Activated CD8-positive, alpha-beta T cell treated with anti-CD3 and anti-CD28 coated beads for 36 hours (primary cell): ENCODE results near the gene PLEKHG2. TPM values are rescaled to one million over a fixed set of nuclear protein-coding genes. Genes with fewer than 3 reads are reported as not detected.

Experiments used
- ATAC-seq: fragments of 200-7000 bp; cut with Tn5 transposase; one replicate; pipeline ENCODE4 v1.10.0; 2021; ENCODE audit warnings: mild to moderate bottlenecking, moderate library complexity
- CTCF ChIA-PET: fragments of 350-600 bp; sonication (Branson Sonifier 250); formaldehyde crosslinking; loops from one replicate; lab custom pipeline; 2021; ENCODE audit warnings: antibody characterized with exemption; lab: Charles Lee
- POLR2A ChIA-PET: fragments of 350-600 bp; sonication (Branson Sonifier 250); formaldehyde crosslinking; loops from one replicate; lab custom pipeline; 2021; ENCODE audit warnings: antibody characterized with exemption; lab: Charles Lee
- DNase-seq: peaks from one replicate; pipeline ENCODE4 v3.0.0-alpha.2; 2020
- H3K27ac Mint-ChIP-seq: one replicate; pipeline ENCODE4 v1.8.0; 2021; ENCODE audit warnings: mild to moderate bottlenecking, mixed read lengths
- H3K27me3 Mint-ChIP-seq: one replicate; pipeline ENCODE4 v1.8.0; 2021; ENCODE audit warnings: mixed read lengths
- H3K36me3 Mint-ChIP-seq: one replicate; pipeline ENCODE4 v1.8.0; 2021; ENCODE audit warnings: low read depth, mixed read lengths
- H3K4me1 Mint-ChIP-seq: one replicate; pipeline ENCODE4 v1.8.0; 2021; ENCODE audit warnings: low read depth, mixed read lengths
- H3K4me3 Mint-ChIP-seq: one replicate; pipeline ENCODE4 v1.8.0; 2021; ENCODE audit warnings: mild to moderate bottlenecking, moderate library complexity, mixed read lengths
- H3K9me3 Mint-ChIP-seq: one replicate; pipeline ENCODE4 v1.8.0; 2021; ENCODE audit warnings: mixed read lengths
- CTCF ChIP-seq: fragments of 200-600 bp; IDR thresholded peaks from one replicate; pipeline ENCODE4 v1.8.0; 2022; ENCODE audit warnings: antibody characterized with exemption, mild to moderate bottlenecking
- intact Hi-C: fragments of 100-400 bp; cut with micrococcal nuclease; formaldehyde crosslinking; loops from one replicate; pipeline ENCODE4 v1.10.0; 2022
- total RNA-seq, 2 experiments: library from RNA; stranded (reverse); gene quantifications; one replicate each; pipeline ENCODE4 v1.2.3, GENCODE V29; 2021

Gene PLEKHG2
- total RNA-seq, 2 experiments from 2014 or later = 35.9 to 42.8 TPM

GRCh38 chr19:39415111-39416046 lies 2.9 kb downstream of the PLEKHG2 start:
- ChIA-PET CTCF (interaction anchor here (0.8 to 2.2 kb wide), 2 partner anchors 20 to 117 kb away, joined by 3 to 7 read pairs; partner anchors contain the start of gene RPS16), POLR2A (interaction anchor here (0.7 to 8.7 kb wide), 5 partner anchors 12 to 20 kb away, joined by 3 to 66 read pairs (median 6); partner anchors contain the start of gene RPS16)
- no peak overlapping the region for H3K27ac Mint-ChIP-seq
- intact Hi-C loops = loop anchor here (10.0 kb wide), 1 partner anchor 291 kb away; the partner anchor contains the start of gene PAK4
- DNase-seq = no peak
- no peak for TF ChIP-seq CTCF
- H3K36me3 Mint-ChIP-seq = peaks cover 9% of the 10 kb centered on the region
- peaks cover 2% of the 10 kb centered on the region for H3K27me3 Mint-ChIP-seq
- H3K4me3 Mint-ChIP-seq = no peak overlapping the region
- no peaks in the 10 kb centered on the region for H3K9me3 Mint-ChIP-seq
- ATAC-seq = no peak
- H3K4me1 Mint-ChIP-seq = peaks cover 25% of the 10 kb centered on the region

DNA sequence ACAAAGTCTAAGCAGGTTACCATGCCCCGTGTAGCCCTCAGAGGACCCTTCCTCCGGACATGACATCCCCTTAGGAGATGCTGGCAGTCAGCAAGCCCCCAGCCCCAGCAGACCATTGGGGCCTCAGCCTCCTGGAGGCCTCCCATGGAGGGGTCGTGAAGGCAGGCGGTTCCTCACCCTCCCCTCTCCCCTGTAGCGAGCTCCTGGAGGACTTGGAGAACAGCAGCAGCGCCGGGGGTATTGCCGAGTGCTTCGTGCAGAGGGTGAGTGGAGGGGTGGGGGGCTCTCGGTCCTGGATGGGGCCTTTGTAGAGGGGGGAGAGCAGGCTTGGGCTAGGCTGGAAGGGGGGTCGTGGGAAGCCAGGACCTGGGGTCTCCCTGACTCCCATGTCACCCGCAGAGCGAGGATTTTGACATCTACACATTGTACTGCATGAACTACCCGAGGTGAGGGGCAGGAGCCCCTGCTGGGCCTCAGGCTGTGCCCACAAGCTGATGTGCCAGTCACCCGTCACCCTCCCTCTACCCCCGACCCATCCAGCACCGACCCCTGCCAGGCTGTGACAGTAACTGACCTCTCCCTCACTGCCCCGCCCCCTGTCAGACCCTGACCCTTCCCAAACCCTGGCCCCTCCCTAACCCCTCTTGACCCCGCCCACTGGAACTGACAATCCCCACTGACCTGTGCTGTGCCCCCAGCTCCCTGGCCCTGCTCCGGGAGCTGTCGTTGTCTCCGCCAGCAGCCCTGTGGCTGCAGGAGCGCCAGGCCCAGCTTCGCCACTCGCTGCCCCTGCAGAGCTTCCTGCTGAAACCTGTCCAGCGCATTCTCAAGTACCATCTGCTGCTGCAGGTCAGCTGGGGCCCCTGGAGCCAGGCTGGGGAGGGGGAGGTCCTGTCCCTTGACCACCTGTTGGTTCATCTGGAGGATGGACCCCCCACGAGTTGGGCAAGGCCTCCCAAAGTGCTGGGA lies 4.0 kb downstream of the PLEKHG2 start:
- Mint-ChIP-seq H3K27me3 (peaks cover 2% of the 10 kb centered on the region), H3K36me3 (peaks cover 3% of the 10 kb centered on the region), H3K4me1 (peaks cover 15% of the 10 kb centered on the region), H3K4me3 (no peak overlapping the region), H3K27ac (no peak overlapping the region), H3K9me3 (no peaks in the 10 kb centered on the region)
- ChIA-PET POLR2A (interaction anchor here (3.3 to 8.7 kb wide), 3 partner anchors 12 to 19 kb away, joined by 24 to 66 read pairs (median 29); partner anchors contain the start of gene RPS16), CTCF (no interaction called here)
- intact Hi-C loops = loop anchor here (10.0 kb wide), 1 partner anchor 292 kb away; the partner anchor contains the start of gene PAK4
- DNase-seq (no peak), ATAC-seq (no peak)
- no peak for TF ChIP-seq CTCF

DNA sequence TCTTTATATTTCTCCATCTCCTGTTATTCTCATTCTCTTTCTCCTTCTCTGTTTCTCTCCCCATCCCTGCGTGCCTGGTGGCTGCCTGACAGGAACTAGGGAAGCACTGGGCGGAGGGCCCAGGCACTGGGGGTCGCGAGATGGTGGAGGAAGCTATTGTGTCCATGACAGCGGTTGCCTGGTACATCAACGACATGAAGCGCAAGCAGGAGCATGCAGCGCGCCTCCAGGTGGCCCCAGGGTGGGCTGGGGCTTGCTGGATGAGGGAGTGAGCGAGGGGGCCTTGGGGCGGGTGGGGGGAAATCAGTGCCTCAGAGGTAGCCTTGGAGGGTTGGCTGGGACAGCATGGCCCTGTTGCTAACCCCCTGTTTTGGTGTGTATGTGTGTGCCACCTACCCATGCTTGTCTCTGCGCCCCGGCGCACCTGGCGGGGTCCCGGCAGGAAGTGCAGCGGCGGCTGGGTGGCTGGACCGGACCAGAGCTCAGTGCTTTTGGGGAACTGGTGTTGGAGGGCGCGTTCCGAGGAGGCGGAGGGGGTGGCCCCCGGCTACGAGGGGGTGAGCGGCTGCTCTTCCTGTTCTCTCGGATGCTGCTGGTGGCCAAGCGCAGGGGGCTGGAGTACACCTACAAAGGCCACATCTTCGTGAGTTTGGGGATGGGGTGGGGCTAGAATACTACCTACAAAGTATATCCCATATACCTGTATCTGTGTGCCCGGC lies 5.2 kb downstream of the PLEKHG2 start:
- Mint-ChIP-seq H3K4me3 (no peak overlapping the region), H3K27me3 (no peaks in the 10 kb centered on the region), H3K4me1 (peaks cover 12% of the 10 kb centered on the region), H3K27ac (no peak overlapping the region), H3K9me3 (no peaks in the 10 kb centered on the region), H3K36me3 (peaks cover 5% of the 10 kb centered on the region)
- POLR2A ChIA-PET = interaction anchor here (0.7 to 8.7 kb wide), 4 partner anchors 10 to 111 kb away, joined by 3 to 66 read pairs (median 26); partner anchors contain the start of gene RPS16
- CTCF ChIA-PET = no interaction called here
- TF ChIP-seq CTCF = no peak
- ATAC-seq = no peak
- intact Hi-C loops = loop anchor here (10.0 kb wide), 1 partner anchor 293 kb away; the partner anchor contains the start of gene PAK4
- DNase-seq = no peak

GRCh38 chr19:39419003-39419402 lies 6.5 kb downstream of the PLEKHG2 start:
- Mint-ChIP-seq H3K9me3 (no peaks in the 10 kb centered on the region), H3K27ac (no peak overlapping the region), H3K4me1 (peaks cover 6% of the 10 kb centered on the region), H3K27me3 (no peaks in the 10 kb centered on the region), H3K36me3 (peaks cover 6% of the 10 kb centered on the region), H3K4me3 (no peak overlapping the region)
- DNase-seq (no peak), ATAC-seq (no peak)
- no peak for TF ChIP-seq CTCF
- POLR2A ChIA-PET = interaction anchor here (0.7 to 8.7 kb wide), 5 partner anchors 9 to 35 kb away, joined by 3 to 66 read pairs (median 5); partner anchors contain the start of gene RPS16
- intact Hi-C loops = loop anchor here (10.0 kb wide), 1 partner anchor 294 kb away; the partner anchor contains the start of gene PAK4
- CTCF ChIA-PET = no interaction called here
